Measurements from ENCODE around the gene AQP11.

DNA sequence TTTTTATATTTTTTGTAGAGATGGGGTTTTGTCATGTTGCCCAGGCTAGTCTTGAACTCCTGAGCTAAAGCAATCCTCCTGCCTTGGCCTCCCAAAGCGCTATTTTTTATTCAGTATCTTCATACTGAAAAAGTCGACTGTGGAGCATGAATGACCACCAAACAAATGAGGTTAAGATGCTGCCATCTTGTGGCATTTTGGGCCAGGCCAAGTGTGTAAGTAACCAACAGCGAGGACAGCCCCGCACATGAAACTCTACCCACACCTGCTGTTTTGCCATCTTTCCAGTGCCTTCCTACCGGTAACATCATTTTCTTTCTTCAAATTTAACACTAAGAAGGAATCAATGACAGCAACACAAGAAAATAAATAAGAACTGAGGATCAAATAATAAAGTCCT, 32.2 kb upstream of the AQP11 start:
- TF ChIP-seq GABPA (IDR thresholded peaks at IDR 0.05; ENCODE audit: low read depth), result no peak
- TF ChIP-seq, protein P1, sequence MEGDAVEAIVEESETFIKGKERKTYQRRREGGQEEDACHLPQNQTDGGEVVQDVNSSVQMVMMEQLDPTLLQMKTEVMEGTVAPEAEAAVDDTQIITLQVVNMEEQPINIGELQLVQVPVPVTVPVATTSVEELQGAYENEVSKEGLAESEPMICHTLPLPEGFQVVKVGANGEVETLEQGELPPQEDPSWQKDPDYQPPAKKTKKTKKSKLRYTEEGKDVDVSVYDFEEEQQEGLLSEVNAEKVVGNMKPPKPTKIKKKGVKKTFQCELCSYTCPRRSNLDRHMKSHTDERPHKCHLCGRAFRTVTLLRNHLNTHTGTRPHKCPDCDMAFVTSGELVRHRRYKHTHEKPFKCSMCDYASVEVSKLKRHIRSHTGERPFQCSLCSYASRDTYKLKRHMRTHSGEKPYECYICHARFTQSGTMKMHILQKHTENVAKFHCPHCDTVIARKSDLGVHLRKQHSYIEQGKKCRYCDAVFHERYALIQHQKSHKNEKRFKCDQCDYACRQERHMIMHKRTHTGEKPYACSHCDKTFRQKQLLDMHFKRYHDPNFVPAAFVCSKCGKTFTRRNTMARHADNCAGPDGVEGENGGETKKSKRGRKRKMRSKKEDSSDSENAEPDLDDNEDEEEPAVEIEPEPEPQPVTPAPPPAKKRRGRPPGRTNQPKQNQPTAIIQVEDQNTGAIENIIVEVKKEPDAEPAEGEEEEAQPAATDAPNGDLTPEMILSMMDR (IDR thresholded peaks at IDR 0.05; ENCODE audit: insufficient read depth, low read length), result peak; percentile 30
- no peak for TF ChIP-seq POLR2AphosphoS5 (IDR thresholded peaks at IDR 0.05; ENCODE audit: low read depth)
